AML-193 (cell line): ENCODE results near the gene PABPC5.

ENCODE experiments used
- DNase-seq, 2 experiments: peaks; one replicate each; lab custom pipeline; 2025; lab: John Stamatoyannopoulos, UW

PABPC5 gene

GRCh38 chrX:91434351-91435168 is at the start of gene PABPC5:
Gene PABPC5 (plus strand): TSS chrX:91434839. CDS start chrX:91435578, 739 bp downstream.
- DNase-seq, result no peak

GRCh38 chrX:91389026-91389425 is 45.6 kb upstream of the PABPC5 start:
- DNase-seq, result no peak

GRCh38 chrX:91414713-91415112 is 19.9 kb upstream of the PABPC5 start:
- DNase-seq, result no peak

- DNase-seq, result no peak
Measured at GRCh38 chrX:91435395-91435794, 756 bp downstream of the PABPC5 start.
